Glomerular visceral epithelial cell (primary cell): ENCODE measurements around the gene PCDHB15.
"Not testable (repeated sequence)": the region's sequence is repeated elsewhere in the genome, so short reads cannot be mapped to it uniquely, and the experiment has no call there.

Experiments
- DNase-seq: peaks from one replicate; pipeline ENCODE4 v3.0.0-alpha.2; 2016; ENCODE audit errors: extremely low spot score

Gene PCDHB15

GRCh38 chr5:141245250-141245717, at the start of gene PCDHB15:
TSS of gene PCDHB15 (plus strand) at chr5:141245395. CDS start at chr5:141245579, 184 bp downstream.
- DNase-seq, result no peak

- DNase-seq, result no peak
Measured at GRCh38 chr5:141196363-141196762, 48.8 kb upstream of the PCDHB15 start.

GRCh38 chr5:141199359-141200235, 45.6 kb upstream of the PCDHB15 start, which contains the start of gene PCDHB11:
TSS of gene PCDHB11 (plus strand) at chr5:141199627. CDS start at chr5:141199775, 148 bp downstream.
- DNase-seq, result peak; percentile 40

- DNase-seq, result not testable (repeated sequence)
Measured at GRCh38 chr5:141201126-141201525, 44.1 kb upstream of the PCDHB15 start.

- not testable (repeated sequence) for DNase-seq
Measured at GRCh38 chr5:141201646-141202045, 43.5 kb upstream of the PCDHB15 start.

- DNase-seq, result peak; percentile 15
Measured at GRCh38 chr5:141208478-141208877, 36.7 kb upstream of the PCDHB15 start, which contains the start of gene PCDHB12. TSS of gene PCDHB12 (plus strand) at chr5:141208719. CDS start at chr5:141208908, 189 bp downstream.

GRCh38 chr5:141210281-141210680, 34.9 kb upstream of the PCDHB15 start:
- DNase-seq, result not testable (repeated sequence)

GRCh38 chr5:141210849-141211248, 34.3 kb upstream of the PCDHB15 start:
- not testable (repeated sequence) for DNase-seq

- DNase-seq, result peak; percentile 54
Measured at GRCh38 chr5:141213656-141214339, 31.4 kb upstream of the PCDHB15 start, which contains the start of gene PCDHB13. TSS of gene PCDHB13 (plus strand) at chr5:141213919. CDS start at chr5:141214124, 205 bp downstream.

- DNase-seq, result not testable (repeated sequence)
Measured at GRCh38 chr5:141214583-141214982, 30.6 kb upstream of the PCDHB15 start.

GRCh38 chr5:141215504-141215903, 29.7 kb upstream of the PCDHB15 start:
- DNase-seq, result not testable (repeated sequence)

- DNase-seq, result not testable (repeated sequence)
Measured at GRCh38 chr5:141216035-141216434, 29.2 kb upstream of the PCDHB15 start.

GRCh38 chr5:141223112-141223783, 21.9 kb upstream of the PCDHB15 start, which contains the start of gene PCDHB14:
TSS of gene PCDHB14 (plus strand) at chr5:141223343. CDS start at chr5:141223506, 163 bp downstream.
- DNase-seq, result peak; percentile 43

GRCh38 chr5:141224844-141225243, 20.4 kb upstream of the PCDHB15 start:
- not testable (repeated sequence) for DNase-seq

- DNase-seq, result not testable (repeated sequence)
Measured at GRCh38 chr5:141225421-141225820, 19.8 kb upstream of the PCDHB15 start.

GRCh38 chr5:141234109-141234667, 11.0 kb upstream of the PCDHB15 start:
- DNase-seq, result peak; percentile 20

GRCh38 chr5:141235922-141236321, 9.3 kb upstream of the PCDHB15 start:
- not testable (repeated sequence) for DNase-seq

- no peak for DNase-seq
Measured at GRCh38 chr5:141236516-141237313, 8.5 kb upstream of the PCDHB15 start.

- no peak for DNase-seq
Measured at GRCh38 chr5:141241496-141241895, 3.7 kb upstream of the PCDHB15 start.

- DNase-seq, result not testable (repeated sequence)
Measured at GRCh38 chr5:141246971-141247370, 1.8 kb downstream of the PCDHB15 start.
